Glutamatergic neuron (in vitro differentiated cells): ENCODE measurements around the gene SSH3. TPM values are rescaled to one million over a fixed set of nuclear protein-coding genes. Genes with fewer than 3 reads are reported as not detected.

Experiments used
- DNase-seq: peaks from one replicate; pipeline ENCODE4 v3.0.0; 2022
- H3K27ac Mint-ChIP-seq: one replicate; pipeline ENCODE4 v1.8.0; 2020; ENCODE audit warnings: mild to moderate bottlenecking, mixed read lengths, inconsistent platforms; ENCODE audit not compliant: unreplicated experiment
- H3K27me3 Mint-ChIP-seq: one replicate; pipeline ENCODE4 v1.8.0; 2020; ENCODE audit warnings: mild to moderate bottlenecking, moderate library complexity, mixed read lengths, inconsistent platforms; ENCODE audit not compliant: unreplicated experiment
- H3K36me3 Mint-ChIP-seq: one replicate; pipeline ENCODE4 v1.8.0; 2020; ENCODE audit warnings: mild to moderate bottlenecking, mixed read lengths, inconsistent platforms; ENCODE audit not compliant: unreplicated experiment
- H3K4me1 Mint-ChIP-seq: one replicate; pipeline ENCODE4 v1.8.0; 2020; ENCODE audit warnings: mild to moderate bottlenecking, low read depth, mixed read lengths, inconsistent platforms; ENCODE audit not compliant: unreplicated experiment
- H3K4me3 Mint-ChIP-seq: one replicate; pipeline ENCODE4 v1.8.0; 2020; ENCODE audit warnings: mild to moderate bottlenecking, mixed read lengths, inconsistent platforms; ENCODE audit not compliant: unreplicated experiment
- H3K9me3 Mint-ChIP-seq: one replicate; pipeline ENCODE4 v1.8.0; 2020; ENCODE audit warnings: mild to moderate bottlenecking, moderate library complexity, mixed read lengths, inconsistent platforms; ENCODE audit not compliant: unreplicated experiment
- CTCF ChIP-seq: fragments of 200-600 bp; sonication (generic); IDR thresholded peaks from one replicate; pipeline ENCODE4 v1.5.0; 2021; ENCODE audit not compliant: partially characterized antibody, unreplicated experiment
- total RNA-seq: library from RNA; stranded (reverse); fragmentation: NEBNext Ultra II Directional; extraction: Animal tissue kit (Norgen Biotek cat#: 25700); gene quantifications from one replicate; pipeline ENCODE4 v1.2.1, GENCODE V29; 2021; ENCODE audit not compliant: unreplicated experiment

Gene SSH3
- total RNA-seq, 1 donor from 2014 or later: 8.3 TPM

- Mint-ChIP-seq H3K27me3 (peaks cover 5% of the 10 kb centered on the region), H3K36me3 (no peaks in the 10 kb centered on the region), H3K27ac (no peak overlapping the region), H3K9me3 (peaks cover 7% of the 10 kb centered on the region), H3K4me1 (peaks cover 24% of the 10 kb centered on the region), H3K4me3 (no peak overlapping the region)
- TF ChIP-seq CTCF: no peak
- DNase-seq: peak; percentile 43
Observed at GRCh38 chr11:67271541-67272284, 31.6 kb upstream of the SSH3 start.

GRCh38 chr11:67272327-67273259 is 30.7 kb upstream of the SSH3 start:
- DNase-seq: peak; percentile 12
- H3K36me3 Mint-ChIP-seq: no peaks in the 10 kb centered on the region
- H3K9me3 Mint-ChIP-seq: peaks cover 7% of the 10 kb centered on the region
- TF ChIP-seq CTCF: no peak
- H3K4me3 Mint-ChIP-seq: no peak overlapping the region
- peaks cover 5% of the 10 kb centered on the region for H3K27me3 Mint-ChIP-seq
- H3K4me1 Mint-ChIP-seq: peaks cover 24% of the 10 kb centered on the region
- no peak overlapping the region for H3K27ac Mint-ChIP-seq

- peak; percentile 16 for DNase-seq
- Mint-ChIP-seq H3K27me3 (peaks cover 5% of the 10 kb centered on the region), H3K9me3 (peaks cover 4% of the 10 kb centered on the region), H3K36me3 (no peaks in the 10 kb centered on the region), H3K4me1 (peaks cover 22% of the 10 kb centered on the region), H3K27ac (no peak overlapping the region), H3K4me3 (no peak overlapping the region)
- no peak for TF ChIP-seq CTCF
Observed at GRCh38 chr11:67273260-67273990, 29.9 kb upstream of the SSH3 start.

GRCh38 chr11:67274768-67275605 is 28.3 kb upstream of the SSH3 start:
- Mint-ChIP-seq H3K27me3 (peaks cover 3% of the 10 kb centered on the region), H3K27ac (no peak overlapping the region), H3K9me3 (peaks cover 4% of the 10 kb centered on the region), H3K4me3 (no peak overlapping the region), H3K36me3 (no peaks in the 10 kb centered on the region), H3K4me1 (peaks cover 21% of the 10 kb centered on the region)
- no peak for TF ChIP-seq CTCF
- DNase-seq: peak; percentile 13
